Naive thymus-derived CD8-positive, alpha-beta T cell (primary cell): ENCODE data around the gene CIAO2B. TPM values are rescaled to one million over a fixed set of nuclear protein-coding genes. Genes with fewer than 3 reads are reported as not detected.

Experiments
- ATAC-seq, 2 donors: fragments of 150-1000 bp; cut with Tn5 transposase in 1 of 2; sonication (Bioruptor Pico), chemical (Tn5 transposase) in 1 of 2; 1 replicate in 1 of 2; 2 replicates in 1 of 2; pipeline ENCODE4 v1.10.0; 2021; ENCODE audit warnings: mild to moderate bottlenecking in 2 of 2, moderate library complexity in 2 of 2
- POLR2A ChIA-PET: fragments of 350-600 bp; sonication (Branson Sonifier 250); formaldehyde crosslinking; loops from one replicate; lab custom pipeline; 2021; ENCODE audit warnings: antibody characterized with exemption; lab: Charles Lee
- DNase-seq, 10 donors: peaks; one replicate each; pipeline versions ENCODE4 v3.0.0 to v3.0.0-alpha.2; 2020 to 2022
- H3K27ac Mint-ChIP-seq, 10 donors: one replicate each; pipeline ENCODE4 v1.8.0; 2020 to 2022; ENCODE audit warnings: mild to moderate bottlenecking in 10 of 10, mixed read lengths in 10 of 10, moderate library complexity in 4 of 10, inconsistent platforms in 1 of 10
- H3K27me3 Mint-ChIP-seq, 5 donors: one replicate each; pipeline ENCODE4 v1.8.0; 2021 to 2022; ENCODE audit warnings: mixed read lengths in 5 of 5
- H3K36me3 Mint-ChIP-seq, 3 donors: one replicate each; pipeline ENCODE4 v1.8.0; 2020 to 2022; ENCODE audit warnings: mixed read lengths in 3 of 3, mild to moderate bottlenecking in 2 of 3, inconsistent platforms in 1 of 3
- H3K4me1 Mint-ChIP-seq, 4 donors: one replicate each; pipeline ENCODE4 v1.8.0; 2021 to 2022; ENCODE audit warnings: mixed read lengths in 4 of 4
- H3K4me3 Mint-ChIP-seq, 10 donors: one replicate each; pipeline ENCODE4 v1.8.0; 2020 to 2022; ENCODE audit warnings: mild to moderate bottlenecking in 10 of 10, mixed read lengths in 10 of 10, moderate library complexity in 6 of 10, inconsistent platforms in 1 of 10
- H3K9me3 Mint-ChIP-seq, 9 donors: one replicate each; pipeline ENCODE4 v1.8.0; 2020 to 2022; ENCODE audit warnings: mixed read lengths in 9 of 9, mild to moderate bottlenecking in 3 of 9, inconsistent platforms in 1 of 9, moderate library complexity in 1 of 9
- polyA plus RNA-seq, 3 donors: library from polyadenylated mRNA; unstranded; fragments of 300-500 nt; fragmentation: Illumina TruSeq; gene quantifications; one replicate each; pipeline ENCODE4 v1.2.3, GENCODE V29; 2021
- total RNA-seq, 8 experiments: library from RNA in 2 of 8; stranded (reverse) in 2 of 8; gene quantifications; one replicate each; pipeline ENCODE4 v1.2.3 and lab custom pipeline; 2021 to 2026

Gene CIAO2B
- total and polyA plus RNA-seq, 5 experiments from 2014 or later, result 57.6 to 110 (median 86.1) TPM

- POLR2A ChIA-PET, result interaction anchor here (1.3 kb wide), 1 partner anchor 20 kb away, joined by 3 read pairs; the partner anchor contains the start of gene CIAO2B
- peaks cover 0 to 1% (median 0%) of the 10 kb centered on the region in 9 donors for H3K9me3 Mint-ChIP-seq
- ATAC-seq (no peak), DNase-seq (no peak)
- H3K27ac Mint-ChIP-seq, result peak overlapping the region in 1 of 10 donors; percentile 41
- H3K4me1 Mint-ChIP-seq, result peaks cover 7 to 13% (median 8%) of the 10 kb centered on the region in 4 donors
- H3K27me3 Mint-ChIP-seq, result peaks cover 25 to 56% (median 37%) of the 10 kb centered on the region in 5 donors
- peaks cover 0 to 5% (median 0%) of the 10 kb centered on the region in 3 donors for H3K36me3 Mint-ChIP-seq
- H3K4me3 Mint-ChIP-seq, result no peak overlapping the region
Observed at GRCh38 chr16:66953462-66954096, 19.4 kb upstream of the CIAO2B start.

GRCh38 chr16:66952430-66953110 lies 18.4 kb upstream of the CIAO2B start:
- POLR2A ChIA-PET, result interaction anchor here (0.7 kb wide), 1 partner anchor 9 kb away, joined by 3 read pairs; no protein-coding TSS in a partner anchor
- peaks cover 25 to 56% (median 31%) of the 10 kb centered on the region in 5 donors for H3K27me3 Mint-ChIP-seq
- peaks cover 8 to 21% (median 11%) of the 10 kb centered on the region in 4 donors for H3K4me1 Mint-ChIP-seq
- no peak overlapping the region for H3K27ac Mint-ChIP-seq
- H3K9me3 Mint-ChIP-seq, result peaks cover 0 to 1% (median 0%) of the 10 kb centered on the region in 9 donors
- H3K4me3 Mint-ChIP-seq, result no peak overlapping the region
- DNase-seq (no peak), ATAC-seq (no peak)
- peaks cover 0 to 5% (median 0%) of the 10 kb centered on the region in 3 donors for H3K36me3 Mint-ChIP-seq

GRCh38 chr16:66950971-66951790 lies 17.0 kb upstream of the CIAO2B start:
- Mint-ChIP-seq H3K36me3 (peaks cover 0 to 5% (median 0%) of the 10 kb centered on the region in 3 donors), H3K4me3 (no peak overlapping the region), H3K27ac (no peak overlapping the region), H3K27me3 (peaks cover 24 to 56% (median 32%) of the 10 kb centered on the region in 5 donors), H3K9me3 (peaks cover 0 to 1% (median 0%) of the 10 kb centered on the region in 9 donors), H3K4me1 (peaks cover 14 to 29% (median 16%) of the 10 kb centered on the region in 4 donors)
- DNase-seq, result no peak
- POLR2A ChIA-PET, result no interaction called here
- ATAC-seq, result no peak

GRCh38 chr16:66950437-66950836 lies 16.2 kb upstream of the CIAO2B start:
- Mint-ChIP-seq H3K9me3 (peaks cover 0 to 1% (median 0%) of the 10 kb centered on the region in 9 donors), H3K27ac (no peak overlapping the region), H3K27me3 (peaks cover 24 to 56% (median 32%) of the 10 kb centered on the region in 5 donors), H3K4me1 (peaks cover 14 to 29% (median 16%) of the 10 kb centered on the region in 4 donors), H3K4me3 (no peak overlapping the region), H3K36me3 (peaks cover 0 to 5% (median 0%) of the 10 kb centered on the region in 3 donors)
- no peak for ATAC-seq
- no peak for DNase-seq
- POLR2A ChIA-PET, result no interaction called here

GRCh38 chr16:66949472-66949871 lies 15.3 kb upstream of the CIAO2B start:
- DNase-seq (no peak), ATAC-seq (no peak)
- Mint-ChIP-seq H3K36me3 (peaks cover 0 to 5% (median 0%) of the 10 kb centered on the region in 3 donors), H3K9me3 (peaks cover 0 to 1% (median 0%) of the 10 kb centered on the region in 9 donors), H3K27me3 (peaks cover 24 to 56% (median 32%) of the 10 kb centered on the region in 5 donors), H3K4me3 (peak overlapping the region in 8 of 10 donors; percentile 28 to 95 (median 60)), H3K4me1 (peaks cover 14 to 29% (median 16%) of the 10 kb centered on the region in 4 donors), H3K27ac (no peak overlapping the region)
- POLR2A ChIA-PET, result interaction anchor here (0.6 kb wide), 1 partner anchor 73 kb away, joined by 9 read pairs; no protein-coding TSS in a partner anchor

GRCh38 chr16:66948837-66949225 lies 14.6 kb upstream of the CIAO2B start:
- no peak for ATAC-seq
- H3K4me1 Mint-ChIP-seq, result peaks cover 14 to 25% (median 15%) of the 10 kb centered on the region in 4 donors
- peak overlapping the region; percentile 87 to 95 (median 92) for H3K4me3 Mint-ChIP-seq
- H3K27ac Mint-ChIP-seq, result peak overlapping the region in 2 of 10 donors; percentile 22 to 64
- peaks cover 0 to 5% (median 0%) of the 10 kb centered on the region in 3 donors for H3K36me3 Mint-ChIP-seq
- peaks cover 0 to 1% (median 0%) of the 10 kb centered on the region in 9 donors for H3K9me3 Mint-ChIP-seq
- peak in 1 of 10 donors; percentile 12 for DNase-seq
- H3K27me3 Mint-ChIP-seq, result peaks cover 21 to 50% (median 28%) of the 10 kb centered on the region in 5 donors
- POLR2A ChIA-PET, result interaction anchor here (0.6 kb wide), 1 partner anchor 74 kb away, joined by 9 read pairs; no protein-coding TSS in a partner anchor

GRCh38 chr16:66948134-66948836 lies 14.1 kb upstream of the CIAO2B start:
- Mint-ChIP-seq H3K27ac (peak overlapping the region in 3 of 10 donors; percentile 22 to 77 (median 64)), H3K4me1 (peaks cover 14 to 24% (median 15%) of the 10 kb centered on the region in 4 donors), H3K4me3 (peak overlapping the region; percentile 87 to 95 (median 92)), H3K36me3 (peaks cover 0 to 5% (median under 1%) of the 10 kb centered on the region in 3 donors), H3K9me3 (peaks cover 0 to 1% (median 0%) of the 10 kb centered on the region in 9 donors), H3K27me3 (peaks cover 20 to 44% (median 27%) of the 10 kb centered on the region in 5 donors)
- peak in 4 of 10 donors; percentile 11 to 57 (median 26) for DNase-seq
- peak; percentile 25 to 40 for ATAC-seq
- POLR2A ChIA-PET, result interaction anchor here (1.1 kb wide), 1 partner anchor 211 kb away, joined by 3 read pairs; no protein-coding TSS in a partner anchor

GRCh38 chr16:66947302-66948065 lies 13.3 kb upstream of the CIAO2B start:
- ATAC-seq (peak; percentile 84 to 88), DNase-seq (peak; percentile 62 to 91 (median 82))
- H3K4me3 Mint-ChIP-seq, result peak overlapping the region; percentile 87 to 95 (median 92)
- POLR2A ChIA-PET, result interaction anchor here (1.1 kb wide), 1 partner anchor 211 kb away, joined by 3 read pairs; no protein-coding TSS in a partner anchor
- peaks cover 0 to 8% (median 5%) of the 10 kb centered on the region in 3 donors for H3K36me3 Mint-ChIP-seq
- H3K27ac Mint-ChIP-seq, result peak overlapping the region in 8 of 10 donors; percentile 5 to 68 (median 37)
- peaks cover 14 to 24% (median 15%) of the 10 kb centered on the region in 4 donors for H3K4me1 Mint-ChIP-seq
- H3K27me3 Mint-ChIP-seq, result peaks cover 16 to 36% (median 22%) of the 10 kb centered on the region in 5 donors
- peaks cover 0 to 1% (median 0%) of the 10 kb centered on the region in 9 donors for H3K9me3 Mint-ChIP-seq

- DNase-seq, result no peak
- peaks cover 0 to 14% (median 5%) of the 10 kb centered on the region in 3 donors for H3K36me3 Mint-ChIP-seq
- peaks cover 14 to 32% (median 21%) of the 10 kb centered on the region in 5 donors for H3K27me3 Mint-ChIP-seq
- H3K4me1 Mint-ChIP-seq, result peaks cover 14 to 24% (median 15%) of the 10 kb centered on the region in 4 donors
- H3K27ac Mint-ChIP-seq, result peak overlapping the region in 8 of 10 donors; percentile 5 to 68 (median 33)
- H3K9me3 Mint-ChIP-seq, result peaks cover 0 to 1% (median 0%) of the 10 kb centered on the region in 9 donors
- POLR2A ChIA-PET, result interaction anchor here (1.1 kb wide), 1 partner anchor 212 kb away, joined by 3 read pairs; no protein-coding TSS in a partner anchor
- ATAC-seq, result no peak
- peak overlapping the region; percentile 87 to 95 (median 92) for H3K4me3 Mint-ChIP-seq
Observed at GRCh38 chr16:66946974-66947301, 12.7 kb upstream of the CIAO2B start.

- Mint-ChIP-seq H3K9me3 (peaks cover 0 to 1% (median 0%) of the 10 kb centered on the region in 9 donors), H3K27me3 (peaks cover 10 to 28% (median 17%) of the 10 kb centered on the region in 5 donors), H3K4me1 (peaks cover 14 to 24% (median 16%) of the 10 kb centered on the region in 4 donors), H3K4me3 (peak overlapping the region in 1 of 10 donors; percentile 15), H3K36me3 (peaks cover 0 to 18% (median 2%) of the 10 kb centered on the region in 3 donors), H3K27ac (peak overlapping the region in 2 of 10 donors; percentile 19 to 39)
- POLR2A ChIA-PET, result no interaction called here
- ATAC-seq, result no peak
- no peak for DNase-seq
Observed at GRCh38 chr16:66946541-66946940, 12.3 kb upstream of the CIAO2B start.
